H1 (cell line): Measurements from ENCODE around the gene C9orf50.

Experiments
- CBX8 ChIP-seq: fragments of 300-800, 300-1000 bp; sonication (generic); IDR thresholded peaks from 2 replicates; pipeline ENCODE4 v1.7.1; 2016; ENCODE audit warnings: low read depth, low read length, borderline replicate concordance
- EZH2 ChIP-seq: fragments of 200-600 bp; sonication (generic); IDR thresholded peaks from 2 replicates; pipeline ENCODE4 v1.7.1; 2012; ENCODE audit warnings: low read depth, mild to moderate bottlenecking, moderate library complexity, low read length, inconsistent platforms; ENCODE audit not compliant: severe bottlenecking
- GABPA ChIP-seq: IDR thresholded peaks from 2 replicates; pipeline ENCODE4 v1.6.1; 2011; ENCODE audit warnings: mild to moderate bottlenecking, low read length, moderate library complexity, borderline replicate concordance; ENCODE audit not compliant: insufficient read depth
- NRF1 ChIP-seq: IDR thresholded peaks from 2 replicates; pipeline ENCODE4 v1.6.1; 2011; ENCODE audit warnings: mild to moderate bottlenecking, low read depth, low read length, improper control_type of control experiment
- POLR2A ChIP-seq, 2 experiments: IDR thresholded peaks; 1 replicate in 1 of 2; 2 replicates in 1 of 2; pipeline ENCODE4 v1.6.1; 2011; ENCODE audit warnings: low read depth in 2 of 2, low read length in 2 of 2, mild to moderate bottlenecking in 2 of 2; ENCODE audit errors: control extremely low read depth in 1 of 2
- POLR2AphosphoS5 ChIP-seq: IDR thresholded peaks from 2 replicates; pipeline ENCODE4 v1.6.1; 2011; ENCODE audit warnings: low read depth, low read length
- RNF2 ChIP-seq: fragments of 200-900, 300-1000 bp; sonication (generic); IDR thresholded peaks from 2 replicates; pipeline ENCODE4 v1.7.1; 2016; ENCODE audit warnings: borderline replicate concordance, low read depth, mild to moderate bottlenecking, antibody characterized with exemption, low read length; ENCODE audit not compliant: poor library complexity, severe bottlenecking; ENCODE audit errors: missing control alignments
- RXRA ChIP-seq: IDR thresholded peaks from 2 replicates; pipeline ENCODE4 v1.6.1; 2011; ENCODE audit warnings: low read depth, mild to moderate bottlenecking, low read length, moderate library complexity; ENCODE audit not compliant: insufficient read depth
- SP1 ChIP-seq: IDR thresholded peaks from 2 replicates; pipeline ENCODE4 v1.6.1; 2011; ENCODE audit warnings: low read depth, low read length
- ZNF274 ChIP-seq: IDR thresholded peaks from 2 replicates; pipeline ENCODE4 v1.7.0; 2012; ENCODE audit warnings: low read length, borderline replicate concordance; ENCODE audit errors: extremely low read depth
- TF ChIP-seq, protein P1 (sequence below), 3 experiments: IDR thresholded peaks; 1 replicate in 2 of 3; 2 replicates in 1 of 3; pipeline versions ENCODE4 v1.5.1 to v1.6.1; 2011; ENCODE audit warnings: low read length in 3 of 3, mild to moderate bottlenecking in 3 of 3, inconsistent platforms in 2 of 3, low read depth in 1 of 3, moderate library complexity in 1 of 3; ENCODE audit not compliant: insufficient read depth in 1 of 3; ENCODE audit errors: control extremely low read depth in 1 of 3

- no peak for TF ChIP-seq CBX8
- TF ChIP-seq GABPA: no peak
- TF ChIP-seq, protein P1, sequence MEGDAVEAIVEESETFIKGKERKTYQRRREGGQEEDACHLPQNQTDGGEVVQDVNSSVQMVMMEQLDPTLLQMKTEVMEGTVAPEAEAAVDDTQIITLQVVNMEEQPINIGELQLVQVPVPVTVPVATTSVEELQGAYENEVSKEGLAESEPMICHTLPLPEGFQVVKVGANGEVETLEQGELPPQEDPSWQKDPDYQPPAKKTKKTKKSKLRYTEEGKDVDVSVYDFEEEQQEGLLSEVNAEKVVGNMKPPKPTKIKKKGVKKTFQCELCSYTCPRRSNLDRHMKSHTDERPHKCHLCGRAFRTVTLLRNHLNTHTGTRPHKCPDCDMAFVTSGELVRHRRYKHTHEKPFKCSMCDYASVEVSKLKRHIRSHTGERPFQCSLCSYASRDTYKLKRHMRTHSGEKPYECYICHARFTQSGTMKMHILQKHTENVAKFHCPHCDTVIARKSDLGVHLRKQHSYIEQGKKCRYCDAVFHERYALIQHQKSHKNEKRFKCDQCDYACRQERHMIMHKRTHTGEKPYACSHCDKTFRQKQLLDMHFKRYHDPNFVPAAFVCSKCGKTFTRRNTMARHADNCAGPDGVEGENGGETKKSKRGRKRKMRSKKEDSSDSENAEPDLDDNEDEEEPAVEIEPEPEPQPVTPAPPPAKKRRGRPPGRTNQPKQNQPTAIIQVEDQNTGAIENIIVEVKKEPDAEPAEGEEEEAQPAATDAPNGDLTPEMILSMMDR (IDR thresholded peaks at IDR 0.05; ENCODE audit: control extremely low read depth in 1 of 3, insufficient read depth in 1 of 3, low read depth in 1 of 3, low read length in 3 of 3): no peak
- no peak for TF ChIP-seq RNF2
- no peak for TF ChIP-seq POLR2A (IDR thresholded peaks at IDR 0.05; ENCODE audit: control extremely low read depth in 1 of 2, low read depth in 2 of 2, low read length in 2 of 2)
- TF ChIP-seq POLR2AphosphoS5: no peak
- no peak for TF ChIP-seq RXRA
- TF ChIP-seq EZH2: no peak
- TF ChIP-seq NRF1: no peak
- no peak for TF ChIP-seq SP1
- TF ChIP-seq ZNF274: no peak
Observed at GRCh38 chr9:129655154-129655553, 34.3 kb upstream of the C9orf50 start.
